CD4-positive, alpha-beta T cell treated with Interleukin-2 at 100 ng/mL for 4 hours (primary cell): Measurements from ENCODE around the gene MINAR1.

Experiments
- DNase-seq: peaks from one replicate; pipeline ENCODE4 v3.0.0-alpha.2; 2020; ENCODE audit warnings: low spot score

Gene MINAR1

GRCh38 chr15:79430901-79431635 lies 1.1 kb upstream of the MINAR1 start:
- DNase-seq: no peak

GRCh38 chr15:79432345-79433275 lies 474 bp downstream of the MINAR1 start:
- no peak for DNase-seq

DNA sequence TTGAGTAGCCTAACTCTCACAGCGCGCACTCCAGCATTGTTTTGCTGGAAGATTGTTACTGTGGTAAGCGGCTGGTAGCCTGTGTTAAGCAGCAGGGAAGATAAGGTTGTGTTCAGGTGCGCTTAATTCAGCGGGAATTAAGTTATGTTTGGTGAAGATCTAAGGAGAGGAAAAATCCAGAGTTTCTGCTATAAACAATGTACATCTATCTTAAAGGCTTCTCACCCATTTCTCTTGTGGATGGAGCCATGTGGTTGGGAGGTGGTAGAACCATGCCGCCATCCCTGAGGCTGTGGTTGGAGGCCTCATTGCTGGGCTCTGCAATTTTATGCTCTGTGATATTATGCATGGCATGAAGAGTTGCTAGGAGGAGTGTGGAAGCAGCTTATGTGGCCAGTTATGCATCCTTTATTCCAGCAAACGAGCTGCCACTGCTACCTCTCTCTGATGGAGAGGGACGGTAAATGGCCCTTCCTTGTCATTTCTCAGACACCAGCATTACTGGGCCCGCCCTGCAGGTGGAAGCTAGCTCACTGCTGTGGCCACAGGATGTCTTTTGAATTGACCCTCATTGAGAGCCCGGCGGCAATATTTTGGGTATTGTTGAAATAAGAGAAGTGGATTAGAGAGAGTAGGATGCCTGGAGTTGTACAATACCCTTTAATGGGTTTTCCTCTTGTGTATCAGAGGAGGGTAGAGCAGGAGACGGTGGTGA lies 1.3 kb downstream of the MINAR1 start:
- DNase-seq: no peak

DNA sequence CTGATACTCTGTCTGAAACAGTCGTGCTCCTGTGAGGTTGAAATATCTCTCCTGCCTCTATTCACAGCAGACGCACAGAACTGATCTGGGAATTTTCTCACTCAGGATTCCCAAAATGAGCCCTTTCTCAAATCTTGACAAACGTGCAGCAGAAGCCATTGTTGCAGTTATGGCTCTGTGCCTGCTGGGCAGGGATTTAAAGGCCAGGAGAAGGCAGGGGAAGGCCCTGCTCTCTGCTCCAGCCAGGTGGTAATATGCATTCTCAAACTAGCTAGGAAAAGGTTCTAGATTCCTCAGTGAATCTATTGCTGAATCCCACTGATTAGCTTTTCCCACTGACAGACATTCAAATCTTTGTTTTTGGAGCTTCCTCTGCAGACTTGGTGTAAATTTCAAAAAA lies 2.2 kb downstream of the MINAR1 start:
- DNase-seq: no peak

GRCh38 chr15:79436037-79436780 lies 4.1 kb downstream of the MINAR1 start:
- DNase-seq: no peak

- DNase-seq: no peak
These were observed 5.3 kb downstream of the MINAR1 start for GRCh38 chr15:79437275-79438000.

DNA sequence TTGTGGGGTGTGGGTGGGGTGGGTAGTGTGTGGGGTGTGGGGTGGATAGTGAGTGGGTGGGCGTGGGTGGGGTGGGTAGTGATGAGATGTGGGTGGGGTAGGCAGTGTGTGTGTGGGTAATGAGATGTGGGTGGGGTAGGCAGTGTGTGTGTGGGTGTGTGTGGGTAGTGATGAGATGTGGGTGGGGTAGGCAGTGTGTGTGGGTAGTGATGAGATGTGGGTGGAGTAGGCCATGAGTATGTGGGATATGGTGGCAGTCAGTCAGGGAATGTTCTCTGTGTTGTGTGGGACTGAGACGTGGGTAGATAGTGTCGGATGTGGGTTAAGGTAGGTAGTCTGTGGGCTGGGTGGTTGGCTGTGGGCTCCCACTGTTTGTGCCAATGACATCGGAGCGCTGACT lies 7.1 kb downstream of the MINAR1 start:
- no peak for DNase-seq

GRCh38 chr15:79440355-79440908 lies 8.3 kb downstream of the MINAR1 start:
- no peak for DNase-seq

- no peak for DNase-seq
These were observed 10.8 kb downstream of the MINAR1 start for GRCh38 chr15:79442911-79443310.

DNA sequence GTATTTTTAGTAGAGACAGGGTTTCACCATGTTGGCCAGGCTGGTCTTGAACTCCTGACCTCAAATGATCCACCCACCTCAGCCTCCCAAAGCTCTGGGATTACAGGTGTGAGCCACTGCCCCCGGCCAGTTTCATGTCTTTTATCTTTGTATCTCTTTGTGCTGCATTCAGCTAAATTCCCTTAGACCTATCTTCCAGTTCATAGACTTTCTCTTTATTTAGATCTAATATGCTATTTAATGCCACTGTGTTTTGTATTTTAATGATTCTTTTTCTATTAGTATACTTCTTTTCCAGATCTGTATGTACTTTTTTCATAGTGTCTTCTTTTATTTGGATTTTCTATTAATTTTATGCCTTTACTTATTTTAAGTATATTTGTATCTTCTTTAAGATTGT lies 14.9 kb downstream of the MINAR1 start:
- DNase-seq: no peak

DNA sequence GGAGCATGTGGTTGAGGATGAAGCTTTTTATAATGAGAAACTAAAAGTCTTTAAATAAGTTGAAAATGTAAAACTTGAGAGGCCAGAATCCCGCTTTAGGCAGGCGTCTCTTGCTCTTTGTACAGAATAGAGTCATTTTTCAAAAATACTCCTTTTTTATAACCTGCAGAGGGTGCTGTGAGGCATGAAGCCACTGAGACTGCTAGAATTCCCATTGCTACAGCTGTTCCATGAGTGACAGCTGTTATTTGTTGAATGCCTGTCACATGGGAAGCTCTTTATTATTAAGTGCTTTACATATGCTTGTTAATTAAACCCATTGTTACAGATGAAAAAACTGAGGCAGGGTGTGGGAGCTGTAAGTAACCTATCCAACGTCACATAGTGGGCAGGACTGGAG lies 18.5 kb downstream of the MINAR1 start:
- DNase-seq: no peak

GRCh38 chr15:79451361-79451999 lies 19.3 kb downstream of the MINAR1 start:
- DNase-seq: no peak

- no peak for DNase-seq
These were observed 20.3 kb downstream of the MINAR1 start for GRCh38 chr15:79452244-79453051.

DNA sequence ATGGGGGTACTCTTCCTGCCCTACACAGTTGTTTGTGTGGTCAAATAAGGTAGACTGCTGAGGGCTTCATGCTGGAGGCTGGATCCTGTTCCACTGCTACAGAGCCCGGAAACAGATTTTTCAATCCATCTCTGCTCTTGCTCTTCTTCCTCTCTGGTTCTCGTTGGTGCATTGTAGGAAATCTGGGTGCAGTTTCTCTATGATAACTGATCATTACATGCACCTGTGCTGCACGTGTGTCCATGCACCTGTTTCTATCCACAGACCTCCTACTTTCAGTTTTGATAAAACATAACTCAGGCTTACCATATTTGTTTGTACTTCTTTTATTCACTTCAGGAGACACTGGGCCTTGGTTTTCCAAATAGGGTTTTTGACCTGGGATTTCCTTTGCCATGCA lies 21.3 kb downstream of the MINAR1 start:
- no peak for DNase-seq

DNA sequence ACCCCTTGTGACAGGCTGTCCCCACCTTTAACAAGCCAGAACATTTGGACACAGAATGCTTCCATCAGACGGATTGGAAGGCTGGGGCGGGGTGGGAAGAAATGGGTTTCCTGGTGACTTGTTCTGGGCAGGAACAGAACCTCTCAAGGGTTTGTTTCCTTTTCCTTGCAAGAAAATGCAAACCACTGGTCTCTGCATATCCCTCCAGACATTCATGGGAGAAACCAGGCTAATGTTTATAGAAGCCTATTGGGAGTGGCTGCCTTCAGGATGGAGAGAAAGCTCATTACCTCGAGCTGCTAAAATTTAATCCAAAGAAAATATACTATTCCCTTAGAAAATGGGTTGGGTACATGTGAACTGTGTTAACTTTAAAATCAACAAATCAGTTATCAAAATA lies 21.9 kb downstream of the MINAR1 start:
- no peak for DNase-seq

GRCh38 chr15:79455361-79455760 lies 23.2 kb downstream of the MINAR1 start:
- no peak for DNase-seq

DNA sequence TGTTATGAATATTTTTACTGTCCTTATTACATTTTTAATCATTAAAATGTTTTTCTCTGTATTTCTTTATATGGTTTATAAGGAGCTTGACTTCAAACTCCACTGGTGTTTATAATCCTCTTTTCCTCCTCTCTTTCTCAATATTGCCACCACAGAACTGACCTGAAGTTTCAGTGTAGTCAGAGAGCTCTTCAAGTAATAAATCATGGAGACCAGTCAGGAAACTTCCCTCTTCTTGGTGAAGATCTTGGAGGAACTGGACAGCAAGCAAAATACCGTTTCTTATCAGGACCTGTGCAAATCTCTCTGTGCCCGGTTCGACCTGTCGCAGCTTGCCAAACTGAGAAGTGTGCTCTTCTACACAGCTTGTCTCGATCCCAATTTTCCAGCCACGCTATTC lies 23.8 kb downstream of the MINAR1 start:
- no peak for DNase-seq

DNA sequence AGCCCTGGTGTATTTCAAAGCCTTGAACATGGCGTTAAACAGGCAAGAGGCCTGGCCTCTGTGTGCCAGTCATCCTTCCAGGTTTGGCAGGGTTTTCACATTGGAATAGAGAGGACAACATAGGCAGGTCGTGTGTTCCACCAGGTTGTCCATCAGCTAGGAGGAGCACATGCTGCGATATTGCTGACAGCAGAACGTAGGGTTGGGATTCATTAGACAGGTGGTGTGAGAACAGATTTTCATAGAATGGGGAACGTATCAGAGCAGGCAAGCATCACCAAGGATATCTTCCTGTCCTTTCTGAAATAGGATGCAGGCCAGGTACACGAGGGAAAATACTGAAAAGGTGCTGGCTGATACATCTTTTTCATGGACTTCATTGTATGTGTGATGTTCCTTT lies 26.4 kb downstream of the MINAR1 start:
- DNase-seq: no peak

GRCh38 chr15:79459666-79460065 lies 27.5 kb downstream of the MINAR1 start:
- no peak for DNase-seq
